AML-193 (cell line): ENCODE measurements around the gene SUMO1.

Experiments
- DNase-seq, 2 experiments: peaks; one replicate each; lab custom pipeline; 2025; lab: John Stamatoyannopoulos, UW

Gene SUMO1

GRCh38 chr2:202201220-202202160 is 36.9 kb downstream of the SUMO1 start:
- DNase-seq, result no peak

GRCh38 chr2:202196727-202197126 is 41.7 kb downstream of the SUMO1 start:
- DNase-seq, result peak in 1 of 2 experiments; percentile 36

GRCh38 chr2:202194418-202194817 is 44.0 kb downstream of the SUMO1 start:
- DNase-seq, result no peak

GRCh38 chr2:202193881-202194353 is 44.5 kb downstream of the SUMO1 start:
- no peak for DNase-seq

GRCh38 chr2:202193305-202193704 is 45.1 kb downstream of the SUMO1 start:
- no peak for DNase-seq

- no peak for DNase-seq
Observed at GRCh38 chr2:202187570-202187969, 50.8 kb downstream of the SUMO1 start.

- DNase-seq, result no peak
Observed at GRCh38 chr2:202186641-202187202, 51.7 kb downstream of the SUMO1 start.

GRCh38 chr2:202185156-202185555 is 53.2 kb downstream of the SUMO1 start:
- no peak for DNase-seq

GRCh38 chr2:202184557-202184956 is 53.8 kb downstream of the SUMO1 start:
- DNase-seq, result no peak

- peak; percentile 43 to 52 for DNase-seq
Observed at GRCh38 chr2:202178346-202178958, 59.9 kb downstream of the SUMO1 start.

GRCh38 chr2:202172439-202173211 is 65.8 kb downstream of the SUMO1 start:
- DNase-seq, result no peak

GRCh38 chr2:202171241-202171825 is 67.1 kb downstream of the SUMO1 start:
- peak in 1 of 2 experiments; percentile 32 for DNase-seq

GRCh38 chr2:202169832-202170424 is 68.5 kb downstream of the SUMO1 start:
- no peak for DNase-seq

GRCh38 chr2:202169131-202169530 is 69.3 kb downstream of the SUMO1 start:
- DNase-seq, result no peak

- DNase-seq, result no peak
Observed at GRCh38 chr2:202165945-202166344, 72.5 kb downstream of the SUMO1 start.

GRCh38 chr2:202165208-202165607 is 73.2 kb downstream of the SUMO1 start:
- no peak for DNase-seq

GRCh38 chr2:202164411-202164810 is 74.0 kb downstream of the SUMO1 start:
- DNase-seq, result no peak

- no peak for DNase-seq
Observed at GRCh38 chr2:202161151-202161835, 77.1 kb downstream of the SUMO1 start.

GRCh38 chr2:202158796-202159195 is 79.6 kb downstream of the SUMO1 start:
- DNase-seq, result no peak

GRCh38 chr2:202157211-202157990 is 81.0 kb downstream of the SUMO1 start:
- DNase-seq, result no peak
